Gastrocnemius medialis (tissue), 4 donors: ENCODE measurements around the gene HDHD5. TPM values are rescaled to one million over a fixed set of nuclear protein-coding genes. Genes with fewer than 3 reads are reported as not detected.

Source experiments
- ATAC-seq, 2 donors: fragments of 150-250 bp; one replicate each; pipeline ENCODE4 v1.9.1; 2016
- DNase-seq, 2 donors: peaks; one replicate each; pipeline ENCODE4 v3.0.0-alpha.2; 2019
- H3K27ac ChIP-seq, 4 donors: fragments of 200-600 bp; sonication (generic); 1 replicate in 1 of 4; 2 replicates in 3 of 4; pipeline ENCODE4 v1.5.1; 2016 to 2018; ENCODE audit warnings: mild to moderate bottlenecking in 2 of 4, moderate library complexity in 1 of 4
- H3K27me3 ChIP-seq, 3 donors: fragments of 200-600 bp; sonication (generic) in 2 of 3; 1 replicate in 1 of 3; 2 replicates in 2 of 3; pipeline versions ENCODE4 v1.5.1 to v1.6.0; 2016 to 2019; ENCODE audit warnings: mild to moderate bottlenecking in 1 of 3, moderate library complexity in 1 of 3
- H3K36me3 ChIP-seq, 2 donors: fragments of 200-600 bp; sonication (generic) in 1 of 2; one replicate each; pipeline ENCODE4 v1.5.1; 2017 to 2018
- H3K4me1 ChIP-seq, 2 donors: fragments of 200-600 bp; sonication (generic) in 1 of 2; one replicate each; pipeline ENCODE4 v1.5.1; 2016 to 2017; ENCODE audit warnings: mild to moderate bottlenecking in 2 of 2
- H3K4me3 ChIP-seq, 4 donors: fragments of 200-600 bp; sonication (generic) in 3 of 4; 1 replicate in 1 of 4; 2 replicates in 3 of 4; pipeline ENCODE4 v1.5.1; 2016 to 2019; ENCODE audit warnings: mild to moderate bottlenecking in 2 of 4
- H3K9me3 ChIP-seq, 3 donors: fragments of 200-600 bp; sonication (generic) in 2 of 3; 1 replicate in 1 of 3; 2 replicates in 2 of 3; pipeline ENCODE4 v1.5.1; 2016 to 2019
- CTCF ChIP-seq, 5 experiments: fragments of 450-650 bp in 3 of 5; fragments of 200-600 bp in 2 of 5; sonication (generic) in 2 of 5; IDR thresholded peaks in 4 of 5; conservative IDR thresholded peaks in 1 of 5; 1 replicate in 4 of 5; 2 replicates in 1 of 5; pipeline ENCODE4 v1.5.1; 2016 to 2019; ENCODE audit warnings: antibody characterized with exemption in 5 of 5, mild to moderate bottlenecking in 3 of 5, moderate library complexity in 3 of 5
- POLR2A ChIP-seq, 2 donors: fragments of 450-650 bp; IDR thresholded peaks; one replicate each; pipeline ENCODE4 v1.6.1; 2017; ENCODE audit warnings: antibody characterized with exemption in 2 of 2, mild to moderate bottlenecking in 2 of 2, moderate library complexity in 2 of 2
- in situ Hi-C, 4 donors: fragments of 200-750 bp; cut with MboI; loops; one replicate each; pipeline versions ENCODE4 v1.15.0 to v1.8.0; 2017; ENCODE audit warnings: low sequenced_read_pairs in 4 of 4
- intact Hi-C: fragments of 100-400 bp; cut with DNase I; formaldehyde crosslinking; loops from one replicate; pipeline ENCODE4 v1.15.1; 2023; ENCODE audit warnings: low total_unique reads
- total RNA-seq, 4 donors: library from RNA; depleted of rRNA; stranded (reverse); fragments of >200 nt; gene quantifications; one replicate each; pipeline versions ENCODE4 v1.1.0 to v1.2.3, GENCODE V29; 2016

Gene HDHD5
- total RNA-seq, 4 donors from 2014 or later, result 32.0 to 38.5 (median 35.1) TPM

DNA sequence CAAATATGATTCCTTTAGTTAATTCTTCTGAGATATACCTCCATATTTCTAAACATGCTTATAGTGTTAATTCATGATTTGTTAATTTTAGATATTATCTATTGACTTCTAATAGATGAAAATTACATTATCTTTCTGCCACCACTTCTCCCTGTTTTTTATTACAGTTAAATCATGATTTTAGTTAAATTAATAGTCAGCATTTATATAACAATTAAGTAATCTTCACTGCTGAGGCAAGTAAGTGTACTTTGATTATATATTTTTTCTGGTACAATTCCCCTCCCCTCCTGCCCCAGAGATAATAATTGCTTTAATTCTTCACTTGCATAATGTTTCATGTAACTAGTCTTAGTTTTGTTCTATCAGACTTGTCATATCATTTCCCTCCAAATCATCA, 68.5 kb downstream of the HDHD5 start:
- DNase-seq, result no peak
- H3K9me3 ChIP-seq, result no peaks in the 10 kb centered on the region
- intact Hi-C loops (no loop called here), in situ Hi-C loops (no loop called here)
- no peak overlapping the region for H3K27ac ChIP-seq
- peaks cover under 1 to 5% of the 10 kb centered on the region in 2 donors for H3K4me1 ChIP-seq
- H3K36me3 ChIP-seq, result no peaks in the 10 kb centered on the region
- H3K27me3 ChIP-seq, result peaks cover 5 to 8% (median 5%) of the 10 kb centered on the region in 3 donors
- no peak overlapping the region for H3K4me3 ChIP-seq
- no peak for ATAC-seq
- TF ChIP-seq CTCF (IDR thresholded peaks at IDR 0.05 in 4 of 5, conservative IDR thresholded peaks at IDR 0.05 in 1 of 5), result no peak
- no peak for TF ChIP-seq POLR2A (IDR thresholded peaks at IDR 0.05)

Other genes with a start within 250 kb of the HDHD5 start
- not detected for gene GAB4, start 151.1 kb downstream of the HDHD5 start, total RNA-seq
- 1 to 10 TPM; 1.4 to 3.9 (median 3.6) TPM for gene IL17RA, start 74.3 kb downstream of the HDHD5 start, total RNA-seq
- under 1 TPM; 0.17 to 0.29 (median 0.24) TPM for gene TMEM121B, start 37.9 kb downstream of the HDHD5 start, total RNA-seq
- 1 to 10 TPM; 2.2 to 3.4 (median 2.7) TPM for gene ADA2, start 60.2 kb upstream of the HDHD5 start, total RNA-seq
- gene CECR2, start 210.2 kb upstream of the HDHD5 start, total RNA-seq, result 10 to 100 TPM; 12.3 to 29.6 (median 20.4) TPM